ENCODE measurements around the gene GIT1. TPM values are rescaled to one million over a fixed set of nuclear protein-coding genes. Genes with fewer than 3 reads are reported as not detected.

GIT1 gene
- total and polyA plus RNA-seq, 2 of the 13 experiments (the other 11 are each of a cell fraction or from before 2014, with no cell fraction given) = 14.2 to 30.8 TPM

DNA sequence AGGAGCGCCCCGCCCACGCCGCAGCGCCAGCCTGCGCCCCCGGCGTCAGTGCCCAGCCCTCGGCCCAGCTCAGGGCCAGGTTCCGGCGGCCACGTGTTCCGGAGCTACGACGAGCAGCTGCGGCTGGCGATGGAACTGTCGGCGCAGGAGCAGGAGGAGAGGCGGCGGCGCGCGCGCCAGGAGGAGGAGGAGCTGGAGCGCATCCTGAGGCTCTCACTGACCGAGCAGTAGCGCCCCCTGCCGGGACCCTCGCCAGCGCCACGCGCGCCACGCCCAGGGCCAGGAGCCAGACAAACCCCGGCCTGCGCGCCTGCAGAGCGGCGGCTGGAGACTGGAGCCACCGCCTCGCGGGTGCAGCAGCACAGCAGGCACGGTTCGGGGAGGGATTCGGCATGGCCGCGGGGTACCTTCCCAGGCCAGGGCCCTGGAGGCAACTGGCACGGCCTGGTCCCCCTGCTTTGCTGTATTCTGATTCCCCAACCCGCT is 23.9 kb upstream of the GIT1 start (continued):
- TF ChIP-seq, protein P1, sequence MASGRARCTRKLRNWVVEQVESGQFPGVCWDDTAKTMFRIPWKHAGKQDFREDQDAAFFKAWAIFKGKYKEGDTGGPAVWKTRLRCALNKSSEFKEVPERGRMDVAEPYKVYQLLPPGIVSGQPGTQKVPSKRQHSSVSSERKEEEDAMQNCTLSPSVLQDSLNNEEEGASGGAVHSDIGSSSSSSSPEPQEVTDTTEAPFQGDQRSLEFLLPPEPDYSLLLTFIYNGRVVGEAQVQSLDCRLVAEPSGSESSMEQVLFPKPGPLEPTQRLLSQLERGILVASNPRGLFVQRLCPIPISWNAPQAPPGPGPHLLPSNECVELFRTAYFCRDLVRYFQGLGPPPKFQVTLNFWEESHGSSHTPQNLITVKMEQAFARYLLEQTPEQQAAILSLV (CRISPR knock-in tag; IDR thresholded peaks at IDR 0.05; ENCODE audit: borderline replicate concordance) = no peak
- TF ChIP-seq, protein P2, sequence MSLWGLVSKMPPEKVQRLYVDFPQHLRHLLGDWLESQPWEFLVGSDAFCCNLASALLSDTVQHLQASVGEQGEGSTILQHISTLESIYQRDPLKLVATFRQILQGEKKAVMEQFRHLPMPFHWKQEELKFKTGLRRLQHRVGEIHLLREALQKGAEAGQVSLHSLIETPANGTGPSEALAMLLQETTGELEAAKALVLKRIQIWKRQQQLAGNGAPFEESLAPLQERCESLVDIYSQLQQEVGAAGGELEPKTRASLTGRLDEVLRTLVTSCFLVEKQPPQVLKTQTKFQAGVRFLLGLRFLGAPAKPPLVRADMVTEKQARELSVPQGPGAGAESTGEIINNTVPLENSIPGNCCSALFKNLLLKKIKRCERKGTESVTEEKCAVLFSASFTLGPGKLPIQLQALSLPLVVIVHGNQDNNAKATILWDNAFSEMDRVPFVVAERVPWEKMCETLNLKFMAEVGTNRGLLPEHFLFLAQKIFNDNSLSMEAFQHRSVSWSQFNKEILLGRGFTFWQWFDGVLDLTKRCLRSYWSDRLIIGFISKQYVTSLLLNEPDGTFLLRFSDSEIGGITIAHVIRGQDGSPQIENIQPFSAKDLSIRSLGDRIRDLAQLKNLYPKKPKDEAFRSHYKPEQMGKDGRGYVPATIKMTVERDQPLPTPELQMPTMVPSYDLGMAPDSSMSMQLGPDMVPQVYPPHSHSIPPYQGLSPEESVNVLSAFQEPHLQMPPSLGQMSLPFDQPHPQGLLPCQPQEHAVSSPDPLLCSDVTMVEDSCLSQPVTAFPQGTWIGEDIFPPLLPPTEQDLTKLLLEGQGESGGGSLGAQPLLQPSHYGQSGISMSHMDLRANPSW (CRISPR knock-in tag; IDR thresholded peaks at IDR 0.05; ENCODE audit: borderline replicate concordance) = no peak
- TF ChIP-seq, protein P3, sequence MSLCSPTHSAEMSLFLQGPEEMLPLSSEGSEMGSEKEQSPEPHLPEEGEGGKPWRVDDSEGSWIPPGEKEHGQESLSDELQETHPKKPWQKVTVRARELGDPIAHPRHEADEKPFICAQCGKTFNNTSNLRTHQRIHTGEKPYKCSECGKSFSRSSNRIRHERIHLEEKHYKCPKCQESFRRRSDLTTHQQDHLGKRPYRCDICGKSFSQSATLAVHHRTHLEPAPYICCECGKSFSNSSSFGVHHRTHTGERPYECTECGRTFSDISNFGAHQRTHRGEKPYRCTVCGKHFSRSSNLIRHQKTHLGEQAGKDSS (CRISPR knock-in tag; IDR thresholded peaks at IDR 0.05; ENCODE audit: borderline replicate concordance, low read depth) = peak; percentile 79; the same call in 1 of the 2 replicates
- TF ChIP-seq ZNF260 (CRISPR knock-in tag; IDR thresholded peaks at IDR 0.05; ENCODE audit: borderline replicate concordance, low read depth) (no peak), NFKBIZ (CRISPR knock-in tag; IDR thresholded peaks at IDR 0.05) (peak; percentile 66; the same call in 1 of the 2 replicates), STAG1 (CRISPR knock-in tag; IDR thresholded peaks at IDR 0.05) (peak; percentile 65), XRCC5 (optimal IDR thresholded peaks at IDR 0.05; ENCODE audit: low read length) (peak; percentile 83), TEAD2 (CRISPR knock-in tag; IDR thresholded peaks at IDR 0.05) (0 out of 2 replicates have a peak, but pooled peaks have one; percentile 43), BORCS8-MEF2B (CRISPR knock-in tag; IDR thresholded peaks at IDR 0.05) (peak; percentile 95), ZFP82 (CRISPR knock-in tag; IDR thresholded peaks at IDR 0.05; ENCODE audit: borderline replicate concordance) (no peak), ZC3H4 (CRISPR knock-in tag; IDR thresholded peaks at IDR 0.05; ENCODE audit: borderline replicate concordance) (no peak), GATAD1 (CRISPR knock-in tag; IDR thresholded peaks at IDR 0.05) (peak; percentile 44; the same call in 1 of the 2 replicates), ZNF775 (CRISPR knock-in tag; IDR thresholded peaks at IDR 0.05; ENCODE audit: borderline replicate concordance) (no peak), ZNF773 (CRISPR knock-in tag; IDR thresholded peaks at IDR 0.05; ENCODE audit: borderline replicate concordance) (peak; percentile 46; the same call in 1 of the 2 replicates), TAF1 (CRISPR knock-in tag; IDR thresholded peaks at IDR 0.05) (peak; percentile 28; the same call in 1 of the 2 replicates), RFX3 (CRISPR knock-in tag; IDR thresholded peaks at IDR 0.05) (no peak), ZNF549 (CRISPR knock-in tag; IDR thresholded peaks at IDR 0.05) (no peak)
- TF ChIP-seq, protein P4, sequence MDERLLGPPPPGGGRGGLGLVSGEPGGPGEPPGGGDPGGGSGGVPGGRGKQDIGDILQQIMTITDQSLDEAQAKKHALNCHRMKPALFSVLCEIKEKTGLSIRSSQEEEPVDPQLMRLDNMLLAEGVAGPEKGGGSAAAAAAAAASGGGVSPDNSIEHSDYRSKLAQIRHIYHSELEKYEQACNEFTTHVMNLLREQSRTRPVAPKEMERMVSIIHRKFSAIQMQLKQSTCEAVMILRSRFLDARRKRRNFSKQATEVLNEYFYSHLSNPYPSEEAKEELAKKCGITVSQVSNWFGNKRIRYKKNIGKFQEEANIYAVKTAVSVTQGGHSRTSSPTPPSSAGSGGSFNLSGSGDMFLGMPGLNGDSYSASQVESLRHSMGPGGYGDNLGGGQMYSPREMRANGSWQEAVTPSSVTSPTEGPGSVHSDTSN (CRISPR knock-in tag; IDR thresholded peaks at IDR 0.05) = no peak
- TF ChIP-seq, protein P5, sequence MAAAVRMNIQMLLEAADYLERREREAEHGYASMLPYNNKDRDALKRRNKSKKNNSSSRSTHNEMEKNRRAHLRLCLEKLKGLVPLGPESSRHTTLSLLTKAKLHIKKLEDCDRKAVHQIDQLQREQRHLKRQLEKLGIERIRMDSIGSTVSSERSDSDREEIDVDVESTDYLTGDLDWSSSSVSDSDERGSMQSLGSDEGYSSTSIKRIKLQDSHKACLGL (CRISPR knock-in tag; IDR thresholded peaks at IDR 0.05) = no peak; the same call in 1 of the 2 replicates
- TF ChIP-seq, protein P6, sequence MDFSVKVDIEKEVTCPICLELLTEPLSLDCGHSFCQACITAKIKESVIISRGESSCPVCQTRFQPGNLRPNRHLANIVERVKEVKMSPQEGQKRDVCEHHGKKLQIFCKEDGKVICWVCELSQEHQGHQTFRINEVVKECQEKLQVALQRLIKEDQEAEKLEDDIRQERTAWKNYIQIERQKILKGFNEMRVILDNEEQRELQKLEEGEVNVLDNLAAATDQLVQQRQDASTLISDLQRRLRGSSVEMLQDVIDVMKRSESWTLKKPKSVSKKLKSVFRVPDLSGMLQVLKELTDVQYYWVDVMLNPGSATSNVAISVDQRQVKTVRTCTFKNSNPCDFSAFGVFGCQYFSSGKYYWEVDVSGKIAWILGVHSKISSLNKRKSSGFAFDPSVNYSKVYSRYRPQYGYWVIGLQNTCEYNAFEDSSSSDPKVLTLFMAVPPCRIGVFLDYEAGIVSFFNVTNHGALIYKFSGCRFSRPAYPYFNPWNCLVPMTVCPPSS (IDR thresholded peaks at IDR 0.05) = no peak
- TF ChIP-seq, protein P7, sequence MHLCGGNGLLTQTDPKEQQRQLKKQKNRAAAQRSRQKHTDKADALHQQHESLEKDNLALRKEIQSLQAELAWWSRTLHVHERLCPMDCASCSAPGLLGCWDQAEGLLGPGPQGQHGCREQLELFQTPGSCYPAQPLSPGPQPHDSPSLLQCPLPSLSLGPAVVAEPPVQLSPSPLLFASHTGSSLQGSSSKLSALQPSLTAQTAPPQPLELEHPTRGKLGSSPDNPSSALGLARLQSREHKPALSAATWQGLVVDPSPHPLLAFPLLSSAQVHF (CRISPR knock-in tag; IDR thresholded peaks at IDR 0.05) = peak; percentile 76
